ENCODE results near the gene KRTAP9-7. TPM values are rescaled to one million over a fixed set of nuclear protein-coding genes. Genes with fewer than 3 reads are reported as not detected.
"Not testable (repeated sequence)": the region's sequence is repeated elsewhere in the genome, so short reads cannot be mapped to it uniquely, and the experiment has no call there.

KRTAP9-7 gene
- total RNA-seq, 4 donors from 2014 or later, result not detected

- H3K4me1 ChIP-seq; H3K4me3 ChIP-seq; DNase-seq (ENCODE audit: extremely low spot score); H3K27me3 ChIP-seq; H3K9me3 ChIP-seq; H3K27ac ChIP-seq (replicated peaks in 1 of 4); intact Hi-C loops (cut with DNase I); H3K36me3 ChIP-seq: not testable (repeated sequence)
- WGBS, result 55% methylated on average over 2 of the region's 2 CpGs
Observed at GRCh38 chr17:41246995-41247787, 28.3 kb upstream of the KRTAP9-7 start.

- H3K4me3 ChIP-seq; H3K9me3 ChIP-seq; H3K27me3 ChIP-seq; intact Hi-C loops (cut with DNase I); DNase-seq (ENCODE audit: extremely low spot score); H3K36me3 ChIP-seq; H3K4me1 ChIP-seq; H3K27ac ChIP-seq (replicated peaks in 1 of 4): not testable (repeated sequence)
- WGBS, result no CpG with 5 or more reads among the region's 2 CpGs
Observed at GRCh38 chr17:41249637-41250240, 25.8 kb upstream of the KRTAP9-7 start, which contains the start of gene KRTAP9-4. Gene KRTAP9-4, plus strand, starts transcription at chr17:41249687. Its CDS starts 34 bp downstream, at chr17:41249721.

- TF ChIP-seq CTCF (IDR thresholded peaks at IDR 0.05) (no peak), POLR2A (IDR thresholded peaks at IDR 0.05; ENCODE audit: low read depth) (no peak), EP300 (IDR thresholded peaks at IDR 0.05) (no peak), POLR2AphosphoS5 (IDR thresholded peaks at IDR 0.05) (no peak)
- Histone ChIP-seq H3K27ac (replicated peaks in 1 of 4) (no peak overlapping the region), H3K4me1 (no peaks in the 10 kb centered on the region), H3K27me3 (peaks cover 0 to 6% (median 0%) of the 10 kb centered on the region in 4 donors), H3K36me3 (no peaks in the 10 kb centered on the region), H3K9me3 (no peaks in the 10 kb centered on the region), H3K4me3 (no peak overlapping the region)
- 100% methylated on average over 1 of the region's 1 CpG for WGBS
- no peak for DNase-seq (ENCODE audit: extremely low spot score)
- intact Hi-C loops (cut with DNase I), result no loop called here
Observed at GRCh38 chr17:41251261-41251660, 24.2 kb upstream of the KRTAP9-7 start.

- Histone ChIP-seq H3K4me1 (no peaks in the 10 kb centered on the region), H3K36me3 (no peaks in the 10 kb centered on the region), H3K27ac (replicated peaks in 1 of 4) (no peak overlapping the region), H3K27me3 (peaks cover 0 to 6% (median 0%) of the 10 kb centered on the region in 4 donors), H3K4me3 (no peak overlapping the region), H3K9me3 (no peaks in the 10 kb centered on the region)
- no peak for DNase-seq (ENCODE audit: extremely low spot score)
- 50% methylated on average over 1 of the region's 1 CpG for WGBS
- TF ChIP-seq POLR2AphosphoS5 (IDR thresholded peaks at IDR 0.05) (no peak), EP300 (IDR thresholded peaks at IDR 0.05) (no peak), POLR2A (IDR thresholded peaks at IDR 0.05; ENCODE audit: low read depth) (no peak), CTCF (IDR thresholded peaks at IDR 0.05) (no peak)
- intact Hi-C loops (cut with DNase I), result no loop called here
Observed at GRCh38 chr17:41254861-41255260, 20.6 kb upstream of the KRTAP9-7 start.

DNA sequence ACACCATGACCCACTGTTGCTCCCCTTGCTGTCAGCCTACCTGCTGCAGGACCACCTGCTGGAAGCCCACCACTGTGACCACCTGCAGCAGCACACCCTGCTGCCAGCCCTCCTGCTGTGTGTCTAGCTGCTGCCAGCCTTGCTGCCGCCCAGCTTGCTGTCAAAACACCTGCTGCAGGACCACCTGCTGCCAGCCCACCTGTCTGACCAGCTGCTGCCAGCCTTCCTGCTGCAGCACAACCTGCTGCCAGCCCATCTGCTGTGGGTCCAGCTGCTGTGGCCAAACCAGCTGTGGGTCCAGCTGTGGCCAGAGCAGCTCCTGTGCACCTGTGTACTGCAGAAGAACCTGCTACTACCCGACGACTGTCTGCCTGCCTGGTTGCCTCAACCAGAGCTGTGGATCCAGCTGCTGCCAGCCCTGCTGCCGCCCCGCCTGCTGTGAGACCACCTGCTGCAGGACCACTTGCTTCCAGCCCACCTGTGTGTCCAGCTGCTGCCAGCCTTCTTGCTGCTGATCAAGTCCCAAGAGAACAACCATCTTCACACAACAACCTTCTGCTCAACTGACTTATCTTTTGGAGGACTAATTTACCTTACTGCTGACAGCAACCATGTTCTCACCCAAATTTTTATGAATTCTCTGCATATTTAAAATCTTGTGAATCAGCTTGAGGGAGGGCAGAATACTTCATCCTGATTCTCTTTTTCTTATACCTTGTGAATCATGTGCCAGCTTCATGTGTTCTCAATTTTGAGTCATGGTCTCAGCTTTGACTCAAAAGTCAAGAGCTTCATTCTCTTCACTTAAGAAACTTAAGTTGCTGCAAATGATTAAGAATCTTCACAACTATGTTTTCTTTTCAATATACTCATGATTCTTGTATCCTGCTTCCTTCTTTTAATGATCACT lies 19.9 kb upstream of the KRTAP9-7 start, which contains the start of gene KRTAP9-9:
Gene KRTAP9-9 (plus strand): TSS at position 4 of the 910 bp plus-strand sequence.
- DNase-seq (ENCODE audit: extremely low spot score); H3K9me3 ChIP-seq; H3K4me1 ChIP-seq; H3K27ac ChIP-seq (replicated peaks in 1 of 4); H3K4me3 ChIP-seq; H3K27me3 ChIP-seq; intact Hi-C loops (cut with DNase I); H3K36me3 ChIP-seq: not testable (repeated sequence)
- 88% methylated on average over 5 of the region's 5 CpGs for WGBS

DNA sequence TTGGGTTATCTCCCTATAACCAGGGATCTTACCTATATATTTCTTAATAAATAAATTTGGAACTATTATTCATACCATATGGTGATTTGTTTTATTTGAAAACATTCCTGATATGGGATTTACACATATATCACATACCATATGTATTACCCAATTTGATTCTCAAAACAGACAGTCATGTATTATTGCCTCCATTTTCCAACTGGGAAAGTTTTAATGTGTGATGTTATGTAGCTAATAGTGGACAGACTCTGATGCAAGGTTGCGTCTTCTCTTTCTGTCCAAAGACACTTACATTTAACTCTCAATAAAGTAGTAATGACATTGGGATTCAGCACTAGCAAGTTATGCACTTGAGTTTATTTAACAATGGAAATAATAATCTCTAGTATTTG lies 19.2 kb upstream of the KRTAP9-7 start:
- H3K36me3 ChIP-seq, result no peaks in the 10 kb centered on the region
- TF ChIP-seq CTCF (IDR thresholded peaks at IDR 0.05) (no peak), POLR2A (IDR thresholded peaks at IDR 0.05; ENCODE audit: low read depth) (no peak), EP300 (IDR thresholded peaks at IDR 0.05) (no peak), POLR2AphosphoS5 (IDR thresholded peaks at IDR 0.05) (no peak)
- no peaks in the 10 kb centered on the region for H3K9me3 ChIP-seq
- 96% methylated on average over 1 of the region's 1 CpG for WGBS
- no peak overlapping the region for H3K27ac ChIP-seq (replicated peaks in 1 of 4)
- no peak for DNase-seq (ENCODE audit: extremely low spot score)
- intact Hi-C loops (cut with DNase I), result no loop called here
- peaks cover 0 to 6% (median 0%) of the 10 kb centered on the region in 4 donors for H3K27me3 ChIP-seq
- H3K4me3 ChIP-seq, result no peak overlapping the region
- no peaks in the 10 kb centered on the region for H3K4me1 ChIP-seq

All from esophagus muscularis mucosa (tissue), 4 donors.